Pancreas (tissue), 10 donors: ENCODE measurements around the gene UTS2R. TPM values are rescaled to one million over a fixed set of nuclear protein-coding genes. Genes with fewer than 3 reads are reported as not detected.

Experiments used
- ATAC-seq, 4 donors: fragments of 200-7000 bp; cut with Tn5 transposase; one replicate each; pipeline versions ENCODE4 v1.8.0 to v1.9.1; 2020; ENCODE audit warnings: mild to moderate bottlenecking in 4 of 4, moderate library complexity in 4 of 4
- DNase-seq, 6 donors: peaks; one replicate each; pipeline ENCODE4 v3.0.0-alpha.2; 2020
- FAIRE-seq: peaks from 2 replicates; lab custom pipeline; 2012; peaks lifted over from hg19 to GRCh38; lab: Jason Lieb, UNC
- H3K27ac ChIP-seq, 4 donors: fragments of 200-600 bp; sonication (generic); 1 replicate in 3 of 4; 2 replicates in 1 of 4; pipeline versions ENCODE4 v1.5.0 to v1.8.0; 2020
- H3K27me3 ChIP-seq, 4 donors: fragments of 200-600 bp; one replicate each; pipeline ENCODE4 v1.8.0; 2021
- H3K36me3 ChIP-seq, 3 donors: fragments of 200-600 bp; sonication (generic) in 1 of 3; one replicate each; pipeline versions ENCODE4 v1.5.0 to v1.8.0; 2020 to 2021
- H3K4me1 ChIP-seq, 3 donors: fragments of 200-600 bp; one replicate each; pipeline ENCODE4 v1.8.0; 2021
- H3K4me3 ChIP-seq, 4 donors: fragments of 200-600 bp; sonication (generic) in 2 of 4; one replicate each; pipeline versions ENCODE4 v1.5.0 to v1.8.0; 2020 to 2021
- H3K9me3 ChIP-seq, 4 donors: fragments of 200-600 bp; one replicate each; pipeline ENCODE4 v1.8.0; 2021
- WGBS, 2 donors: extraction: QIAGEN DNeasy Blood & Tissue Kit; methylation state at CpG; one replicate each; pipeline ENCODE4 v1.1.7; 2013; 5-methylcytosine and 5-hydroxymethylcytosine counted together
- intact Hi-C, 3 donors: fragments of 100-400 bp; cut with DNase I; formaldehyde crosslinking; loops; one replicate each; pipeline versions ENCODE4 v1.11.1 to v1.14.2; 2022
- polyA plus RNA-seq, 2 donors: library from polyadenylated mRNA; stranded (reverse); fragments of 200-250 nt; gene quantifications; one replicate each; pipeline ENCODE4 v1.2.3, GENCODE V29; 2013
- total RNA-seq, 6 donors: library from RNA; stranded (reverse); fragmentation: NEBNext Ultra II Directional in 4 of 6; extraction: Animal tissue kit (Norgen Biotek cat#: 25700) in 4 of 6; gene quantifications; one replicate each; pipeline versions ENCODE4 v1.2.1 to v1.2.4, GENCODE V29; 2021 to 2023
- TF ChIP-seq, protein P1 (sequence below), 4 donors: fragments of 200-600 bp; sonication (generic) in 3 of 4; IDR thresholded peaks; one replicate each; pipeline versions ENCODE4 v1.5.0 to v1.8.0; 2021; ENCODE audit warnings: antibody characterized with exemption in 4 of 4
- donor health status: healthy with polysubstance abuse.
- donor health status: DM: no; HTN: no; CAD: no; lungs with moderate emphysema.
- donor health status: DM: no; HTN: no; CAD: no.
- donor health status: control.
- donor health status: control.
- donor health status: Bipolar disorder and iron deficiency.
- donor health status: DM: yes; HTN: yes; CAD: no.
- donor health status: DM: no; HTN: no; CAD: no.
- donor health status: DM: no; HTN: no; CAD: no.
- donor health status: DM: yes; HTN: yes; CAD: no.

Gene UTS2R
- total and polyA plus RNA-seq, 8 donors: 0.37 to 0.87 (median 0.74) TPM; not detected in 5

DNA sequence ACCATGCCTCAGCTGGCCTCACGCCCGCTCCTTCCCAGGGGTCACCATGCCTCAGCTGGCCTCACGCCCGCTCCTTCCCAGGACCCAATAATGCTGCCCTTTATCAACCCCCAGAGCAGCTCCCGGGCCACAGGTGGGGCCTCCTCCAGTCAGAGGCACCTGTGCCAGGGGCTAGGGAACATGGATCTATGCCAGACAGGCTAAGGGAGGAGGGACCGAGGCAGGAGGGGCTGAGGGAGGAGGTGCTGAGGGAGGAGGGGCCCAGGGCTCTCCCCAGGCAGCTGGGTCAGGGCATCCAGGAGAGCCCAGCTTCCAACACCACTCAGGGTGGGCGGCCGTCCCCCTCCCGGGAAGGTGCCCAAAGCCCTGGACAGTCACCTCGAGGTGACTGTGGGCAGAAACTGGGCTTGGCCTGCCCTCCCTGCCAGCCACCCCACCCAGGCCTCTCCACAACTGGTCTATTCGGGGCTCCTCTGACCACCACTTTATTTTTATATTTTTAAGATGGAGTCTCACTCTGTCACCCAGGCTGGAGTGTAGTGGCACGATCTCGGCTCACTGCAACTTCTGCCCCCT is 19.4 kb downstream of the UTS2R start:
- Histone ChIP-seq H3K4me3 (no peak overlapping the region), H3K36me3 (no peaks in the 10 kb centered on the region), H3K27ac (no peak overlapping the region), H3K4me1 (peaks cover 0 to 4% (median 0%) of the 10 kb centered on the region in 3 donors), H3K27me3 (no peaks in the 10 kb centered on the region), H3K9me3 (no peaks in the 10 kb centered on the region)
- peak in 1 of 6 donors; percentile 49 for DNase-seq
- ATAC-seq: peak in 1 of 4 donors; percentile 8
- intact Hi-C loops: no loop called here
- FAIRE-seq: no peak
- TF ChIP-seq, protein P1, sequence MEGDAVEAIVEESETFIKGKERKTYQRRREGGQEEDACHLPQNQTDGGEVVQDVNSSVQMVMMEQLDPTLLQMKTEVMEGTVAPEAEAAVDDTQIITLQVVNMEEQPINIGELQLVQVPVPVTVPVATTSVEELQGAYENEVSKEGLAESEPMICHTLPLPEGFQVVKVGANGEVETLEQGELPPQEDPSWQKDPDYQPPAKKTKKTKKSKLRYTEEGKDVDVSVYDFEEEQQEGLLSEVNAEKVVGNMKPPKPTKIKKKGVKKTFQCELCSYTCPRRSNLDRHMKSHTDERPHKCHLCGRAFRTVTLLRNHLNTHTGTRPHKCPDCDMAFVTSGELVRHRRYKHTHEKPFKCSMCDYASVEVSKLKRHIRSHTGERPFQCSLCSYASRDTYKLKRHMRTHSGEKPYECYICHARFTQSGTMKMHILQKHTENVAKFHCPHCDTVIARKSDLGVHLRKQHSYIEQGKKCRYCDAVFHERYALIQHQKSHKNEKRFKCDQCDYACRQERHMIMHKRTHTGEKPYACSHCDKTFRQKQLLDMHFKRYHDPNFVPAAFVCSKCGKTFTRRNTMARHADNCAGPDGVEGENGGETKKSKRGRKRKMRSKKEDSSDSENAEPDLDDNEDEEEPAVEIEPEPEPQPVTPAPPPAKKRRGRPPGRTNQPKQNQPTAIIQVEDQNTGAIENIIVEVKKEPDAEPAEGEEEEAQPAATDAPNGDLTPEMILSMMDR (IDR thresholded peaks at IDR 0.05): no peak
- 78 to 79% methylated on average over 12 to 13 of the region's 13 CpGs for WGBS, 2 donors

DNA sequence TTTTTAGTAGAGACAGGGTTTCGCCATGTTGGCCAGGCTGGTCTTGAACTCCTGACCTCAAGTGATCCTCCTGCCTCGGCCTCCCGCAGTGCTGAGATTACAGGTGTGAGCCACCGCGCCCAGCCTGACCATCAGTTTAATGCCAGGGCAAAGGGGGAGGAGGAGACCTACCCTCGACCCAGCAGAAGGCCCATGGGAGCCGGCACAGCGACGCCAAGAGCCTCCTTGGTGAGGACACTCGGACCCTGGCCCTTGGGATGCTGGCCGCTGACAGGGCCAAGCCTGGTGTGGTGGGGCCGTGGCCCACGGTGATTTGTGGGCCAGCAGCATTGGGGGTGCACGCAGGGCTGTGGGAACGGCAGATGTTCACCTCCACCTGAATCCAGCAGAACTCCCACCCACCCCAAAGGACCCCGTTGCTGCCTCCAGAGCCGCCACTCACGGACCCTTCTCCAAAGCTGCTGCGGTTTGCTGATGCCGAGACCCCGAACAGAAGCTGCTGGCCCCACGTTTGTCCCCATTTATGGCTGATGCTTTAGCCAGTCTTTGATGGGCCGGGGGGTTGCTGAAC is 20.0 kb downstream of the UTS2R start:
- Histone ChIP-seq H3K4me3 (no peak overlapping the region), H3K27ac (no peak overlapping the region), H3K9me3 (no peaks in the 10 kb centered on the region), H3K36me3 (no peaks in the 10 kb centered on the region), H3K4me1 (peaks cover 0 to 4% (median 0%) of the 10 kb centered on the region in 3 donors), H3K27me3 (no peaks in the 10 kb centered on the region)
- FAIRE-seq (no peak), ATAC-seq (no peak), DNase-seq (peak in 1 of 6 donors; percentile 58)
- intact Hi-C loops: no loop called here
- WGBS, 2 donors: 94 to 96% methylated on average over 23 of the region's 23 CpGs
- TF ChIP-seq, protein P1 (IDR thresholded peaks at IDR 0.05): no peak

- no peaks in the 10 kb centered on the region for H3K9me3 ChIP-seq
- FAIRE-seq: no peak
- no peak overlapping the region for H3K4me3 ChIP-seq
- H3K4me1 ChIP-seq: peaks cover 0 to 4% (median 0%) of the 10 kb centered on the region in 3 donors
- ATAC-seq: no peak
- intact Hi-C loops: no loop called here
- no peak overlapping the region for H3K27ac ChIP-seq
- TF ChIP-seq, protein P1 (IDR thresholded peaks at IDR 0.05): no peak
- H3K27me3 ChIP-seq: no peaks in the 10 kb centered on the region
- no peak for DNase-seq
- no peaks in the 10 kb centered on the region for H3K36me3 ChIP-seq
- WGBS, 2 donors: 92 to 95% methylated on average over 28 of the region's 28 CpGs
Measured at GRCh38 chr17:82392209-82392920, 20.8 kb downstream of the UTS2R start.

DNA sequence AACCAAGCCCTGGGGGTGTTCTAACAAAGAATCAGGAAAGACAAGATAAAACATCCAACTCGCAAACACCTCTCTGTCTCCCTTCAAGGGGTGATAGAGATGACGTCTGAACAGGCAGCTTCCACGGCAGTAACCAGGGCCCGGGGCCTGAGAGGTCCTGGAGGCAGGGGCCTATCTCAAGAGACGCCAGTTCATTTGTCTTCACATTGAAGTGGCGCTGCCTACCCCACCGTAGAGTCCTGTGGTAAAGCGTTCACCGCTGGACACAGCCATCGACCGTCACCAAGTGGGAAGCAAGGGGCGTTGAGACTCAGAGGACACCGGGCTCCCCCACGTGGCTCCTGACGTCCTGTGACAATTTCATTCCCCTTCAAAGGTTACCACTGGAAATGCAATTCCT is 21.4 kb downstream of the UTS2R start:
- intact Hi-C loops: no loop called here
- Histone ChIP-seq H3K27ac (no peak overlapping the region), H3K4me3 (no peak overlapping the region), H3K36me3 (no peaks in the 10 kb centered on the region), H3K9me3 (no peaks in the 10 kb centered on the region), H3K27me3 (no peaks in the 10 kb centered on the region), H3K4me1 (peaks cover 0 to 4% (median 0%) of the 10 kb centered on the region in 3 donors)
- 90 to 91% methylated on average over 15 of the region's 15 CpGs for WGBS, 2 donors
- no peak for ATAC-seq
- TF ChIP-seq, protein P1 (IDR thresholded peaks at IDR 0.05): no peak
- no peak for DNase-seq
- FAIRE-seq: no peak
